K562 (cell line): ENCODE data around the gene TSC1. TPM values are rescaled to one million over a fixed set of nuclear protein-coding genes. Genes with fewer than 3 reads are reported as not detected.

Experiments
- ARID4B ChIP-seq: sonication (generic); formaldehyde crosslinking; IDR thresholded peaks from 2 replicates; pipeline ENCODE4 v1.8.0; 2022; ENCODE audit warnings: mild to moderate bottlenecking, missing genetic modification reagents
- ASH1L ChIP-seq: fragments of 450-650 bp; IDR thresholded peaks from 2 replicates; pipeline ENCODE4 v1.6.1; 2018; ENCODE audit warnings: borderline replicate concordance, mild to moderate bottlenecking, low read depth; ENCODE audit not compliant: partially characterized antibody
- BRD4 ChIP-seq: fragments of 200-600 bp; sonication (generic); IDR thresholded peaks from 2 replicates; pipeline ENCODE4 v1.6.1; 2017; ENCODE audit warnings: inconsistent platforms
- CBX2 ChIP-seq: fragments of 200-600 bp; sonication (generic); IDR thresholded peaks from one replicate; pipeline ENCODE4 v1.6.1; 2012; ENCODE audit warnings: mild to moderate bottlenecking, low read length, inconsistent platforms; ENCODE audit not compliant: insufficient read depth, poor library complexity, severe bottlenecking
- CCNT2 ChIP-seq: IDR thresholded peaks from 2 replicates; pipeline ENCODE4 v1.6.1; 2011; ENCODE audit warnings: borderline replicate concordance, low read depth, mild to moderate bottlenecking, moderate library complexity, mixed read lengths, low read length; ENCODE audit not compliant: insufficient read length; ENCODE audit errors: extremely low read depth
- FOSL1 ChIP-seq: fragments of 200-800 bp; sonication (Bioruptor generic); conservative IDR thresholded peaks from 2 replicates; pipeline ENCODE4 v1.6.1; 2016; ENCODE audit warnings: missing genetic modification characterization, missing compliant biosample characterization
- FOXJ3 ChIP-seq: sonication (generic); formaldehyde crosslinking; IDR thresholded peaks from 2 replicates; pipeline ENCODE4 v1.4.0; 2020; ENCODE audit warnings: mild to moderate bottlenecking, missing genetic modification reagents
- HDAC2 ChIP-seq: fragments of 450-650 bp; IDR thresholded peaks from 2 replicates; pipeline ENCODE4 v1.6.1; 2016; ENCODE audit warnings: mild to moderate bottlenecking
- HIVEP1 ChIP-seq: fragments of 250-450 bp; sonication (Bioruptor Pico); IDR thresholded peaks from 2 replicates; pipeline ENCODE4 v1.4.0; 2020; ENCODE audit warnings: mild to moderate bottlenecking
- ILF3 ChIP-seq: fragments of 450-650 bp; IDR thresholded peaks from 2 replicates; pipeline ENCODE4 v1.6.1; 2018; ENCODE audit warnings: antibody characterized with exemption, mild to moderate bottlenecking, moderate library complexity, borderline replicate concordance
- KDM2B ChIP-seq: fragments of 250-450 bp; sonication (Bioruptor Pico); IDR thresholded peaks from 2 replicates; pipeline ENCODE4 v1.8.0; 2021; ENCODE audit warnings: mild to moderate bottlenecking, moderate library complexity
- L3MBTL2 ChIP-seq: fragments of 450-650 bp; IDR thresholded peaks from 2 replicates; pipeline ENCODE4 v1.6.1; 2016; ENCODE audit warnings: mild to moderate bottlenecking, moderate library complexity
- MCM7 ChIP-seq, 2 experiments: fragments of 450-650 bp; IDR thresholded peaks; 2 replicates each; pipeline ENCODE4 v1.6.1; 2016 to 2018
- NFE2 ChIP-seq: IDR thresholded peaks from 2 replicates; pipeline ENCODE4 v1.6.1; 2014; ENCODE audit warnings: antibody characterized with exemption, low read depth
- RAD21 ChIP-seq, 2 experiments: fragments of 250-450 bp in 1 of 2; fragments of 450-650 bp in 1 of 2; sonication (Bioruptor Pico) in 1 of 2; formaldehyde crosslinking in 1 of 2; IDR thresholded peaks in 1 of 2; conservative IDR thresholded peaks in 1 of 2; 2 replicates each; pipeline versions ENCODE4 v1.4.0 to v1.8.0; 2020 to 2022; ENCODE audit warnings: mild to moderate bottlenecking in 2 of 2, moderate library complexity in 1 of 2
- SRSF9 ChIP-seq: fragments of 200-400 bp; formaldehyde crosslinking; IDR thresholded peaks from 2 replicates; pipeline ENCODE4 v1.6.1; 2017; ENCODE audit warnings: low read depth, low read length, borderline replicate concordance
- ZBTB2 ChIP-seq: fragments of 450-650 bp; IDR thresholded peaks from 2 replicates; pipeline ENCODE4 v1.6.1; 2016; ENCODE audit warnings: antibody characterized with exemption
- ZC3H11A ChIP-seq: IDR thresholded peaks from 2 replicates; pipeline ENCODE4 v1.6.1; 2012; ENCODE audit warnings: low read depth, low read length, improper control_type of control experiment
- ZNF263 ChIP-seq: sonication (generic); formaldehyde crosslinking; IDR thresholded peaks from 2 replicates; pipeline ENCODE4 v1.8.0; 2022; ENCODE audit warnings: mild to moderate bottlenecking, missing genetic modification reagents, borderline replicate concordance
- ZNF764 ChIP-seq: fragments of 250-450 bp; sonication (Bioruptor Pico); IDR thresholded peaks from 2 replicates; pipeline ENCODE4 v1.4.0; 2020; ENCODE audit warnings: low read depth, mild to moderate bottlenecking, moderate library complexity
- ZNF766 ChIP-seq: fragments of 200-800 bp; sonication (Bioruptor generic); conservative IDR thresholded peaks from 2 replicates; pipeline ENCODE4 v1.6.1; 2016; ENCODE audit warnings: missing genetic modification characterization, missing compliant biosample characterization
- polyA plus RNA-seq, 8 experiments: library from polyadenylated mRNA; depleted of rRNA in 4 of 8; stranded (reverse) in 5 of 8; unstranded in 3 of 8; fragments of >200 nt; fragmentation: Nextera tagmentation in 2 of 8; fragmentation: Illumina TruSeq in 1 of 8; extraction: Ambion mirVana in 2 of 8; extraction: Trizol in 1 of 8; gene quantifications; 2 replicates each; pipeline versions ENCODE4 v1.2.1 to v1.2.3, GENCODE V29; 2011 to 2014; ENCODE audit warnings: inconsistent platforms in 1 of 8, missing spikeins in 1 of 8
- total RNA-seq, 7 experiments: library from RNA; depleted of rRNA in 6 of 7; stranded (reverse); fragments of >200 nt in 6 of 7; fragmentation: Illumina TruSeq in 2 of 7; extraction: Trizol in 2 of 7; gene quantifications; 2 replicates each; pipeline versions ENCODE4 v1.2.1 to v1.2.3, GENCODE V29; 2011 to 2021; ENCODE audit warnings: low replicate concordance in 1 of 7
- TF ChIP-seq, protein P1 (sequence below): fragments of 250-450 bp; sonication (Bioruptor Pico); IDR thresholded peaks from 2 replicates; pipeline ENCODE4 v1.5.0; 2021

Gene TSC1
- total and polyA plus RNA-seq, 9 of the 15 experiments (the other 6 are each of a cell fraction or from before 2014, with no cell fraction given), result 6.9 to 37.6 (median 18.6) TPM

GRCh38 chr9:132944294-132945185 lies at the start of gene TSC1 (continued):
- TF ChIP-seq ZC3H11A (peak; percentile 51; the same call in 1 of the 2 replicates), CBX2 (no peak), MCM7 (IDR thresholded peaks at IDR 0.05) (no peak), NFE2 (no peak), HDAC2 (peak; percentile 91), ILF3 (no peak), SRSF9 (no peak), FOXJ3 (CRISPR knock-in tag) (no peak), RAD21 (CRISPR knock-in tag; conservative IDR thresholded peaks at IDR 0.05 in 1 of 2, IDR thresholded peaks at IDR 0.05 in 1 of 2) (no peak), KDM2B (CRISPR knock-in tag) (no peak), HIVEP1 (CRISPR knock-in tag) (no peak), L3MBTL2 (peak; percentile 76), ZNF766 (CRISPR knock-in tag) (no peak), ZNF263 (CRISPR knock-in tag) (peak; percentile 52; the same call in 1 of the 2 replicates), ASH1L (peak; percentile 35), FOSL1 (tag) (peak; percentile 72), ZBTB2 (peak; percentile 81), BRD4 (peak; percentile 88), ZNF764 (CRISPR knock-in tag) (no peak), ARID4B (CRISPR knock-in tag) (peak; percentile 95), CCNT2 (no peak)
- TF ChIP-seq, protein P1, sequence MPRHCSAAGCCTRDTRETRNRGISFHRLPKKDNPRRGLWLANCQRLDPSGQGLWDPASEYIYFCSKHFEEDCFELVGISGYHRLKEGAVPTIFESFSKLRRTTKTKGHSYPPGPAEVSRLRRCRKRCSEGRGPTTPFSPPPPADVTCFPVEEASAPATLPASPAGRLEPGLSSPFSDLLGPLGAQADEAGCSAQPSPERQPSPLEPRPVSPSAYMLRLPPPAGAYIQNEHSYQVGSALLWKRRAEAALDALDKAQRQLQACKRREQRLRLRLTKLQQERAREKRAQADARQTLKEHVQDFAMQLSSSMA (CRISPR knock-in tag), result peak; percentile 78; the same call in 1 of the 2 replicates
